NCI-H128 (cell line): ENCODE measurements around the gene GABRB1.

Experiments
- DNase-seq: peaks from one replicate; lab custom pipeline; 2025; ENCODE audit not compliant: unreplicated experiment; lab: John Stamatoyannopoulos, UW

Gene GABRB1

GRCh38 chr4:47463235-47463956, 432.0 kb downstream of the GABRB1 start, which contains the start of gene COMMD8:
Gene COMMD8, minus strand, starts transcription at chr4:47463702. Its CDS starts 51 bp downstream, at chr4:47463651.
- peak; percentile 84 for DNase-seq

GRCh38 chr4:47465004-47465403, 433.6 kb downstream of the GABRB1 start:
- no peak for DNase-seq

- DNase-seq = no peak
Measured at GRCh38 chr4:47466056-47466785, 434.9 kb downstream of the GABRB1 start.

GRCh38 chr4:47468706-47469365, 437.5 kb downstream of the GABRB1 start:
- no peak for DNase-seq

- no peak for DNase-seq
Measured at GRCh38 chr4:47469951-47470350, 438.6 kb downstream of the GABRB1 start.

- no peak for DNase-seq
Measured at GRCh38 chr4:47471064-47471463, 439.7 kb downstream of the GABRB1 start.

- DNase-seq = no peak
Measured at GRCh38 chr4:47471591-47471990, 440.2 kb downstream of the GABRB1 start.

GRCh38 chr4:47473141-47473750, 441.9 kb downstream of the GABRB1 start:
- no peak for DNase-seq

GRCh38 chr4:47474799-47475198, 443.4 kb downstream of the GABRB1 start:
- DNase-seq = no peak

- DNase-seq = no peak
Measured at GRCh38 chr4:47475411-47475810, 444.0 kb downstream of the GABRB1 start.
